ENCODE measurements around the gene GPHA2. TPM values are rescaled to one million over a fixed set of nuclear protein-coding genes. Genes with fewer than 3 reads are reported as not detected.

The GPHA2 gene
- total RNA-seq, 1 experiment from 2014 or later: not detected

GRCh38 chr11:64923151-64923661 lies 12.5 kb downstream of the GPHA2 start:
- peaks cover 5% of the 10 kb centered on the region for H3K27me3 ChIP-seq (ENCODE audit: control insufficient read depth, insufficient read depth, low read length)
- DNase-seq: peak; percentile 21
- H3K4me3 ChIP-seq (ENCODE audit: insufficient read depth, low read depth, low read length): no peak overlapping the region
- no peaks in the 10 kb centered on the region for H3K36me3 ChIP-seq (replicated peaks; ENCODE audit: control insufficient read depth, insufficient read depth, low read length)

GRCh38 chr11:64921384-64921783 lies 14.3 kb downstream of the GPHA2 start:
- H3K4me3 ChIP-seq (ENCODE audit: insufficient read depth, low read depth, low read length): no peak overlapping the region
- H3K36me3 ChIP-seq (replicated peaks; ENCODE audit: control insufficient read depth, insufficient read depth, low read length): no peaks in the 10 kb centered on the region
- H3K27me3 ChIP-seq (ENCODE audit: control insufficient read depth, insufficient read depth, low read length): peaks cover 5% of the 10 kb centered on the region
- no peak for DNase-seq

- Histone ChIP-seq H3K27me3 (ENCODE audit: control insufficient read depth, insufficient read depth, low read length) (peaks cover 3% of the 10 kb centered on the region), H3K4me3 (ENCODE audit: insufficient read depth, low read depth, low read length) (no peak overlapping the region), H3K36me3 (replicated peaks; ENCODE audit: control insufficient read depth, insufficient read depth, low read length) (no peaks in the 10 kb centered on the region)
- DNase-seq: no peak
Measured at GRCh38 chr11:64920124-64920523, 15.6 kb downstream of the GPHA2 start.

- Histone ChIP-seq H3K4me3 (ENCODE audit: insufficient read depth, low read depth, low read length) (no peak overlapping the region), H3K27me3 (ENCODE audit: control insufficient read depth, insufficient read depth, low read length) (no peaks in the 10 kb centered on the region), H3K36me3 (replicated peaks; ENCODE audit: control insufficient read depth, insufficient read depth, low read length) (no peaks in the 10 kb centered on the region)
- DNase-seq: no peak
Measured at GRCh38 chr11:64919627-64920026, 16.1 kb downstream of the GPHA2 start.

- H3K4me3 ChIP-seq (ENCODE audit: insufficient read depth, low read depth, low read length): peak overlapping the region; percentile 29; the same call in 1 of the 2 replicates
- peak; percentile 25 for DNase-seq
Measured at GRCh38 chr11:64918017-64918416, 17.7 kb downstream of the GPHA2 start.

GRCh38 chr11:64917663-64917995 lies 18.1 kb downstream of the GPHA2 start:
- no peaks in the 10 kb centered on the region for H3K27me3 ChIP-seq (ENCODE audit: control insufficient read depth, insufficient read depth, low read length)
- H3K36me3 ChIP-seq (replicated peaks; ENCODE audit: control insufficient read depth, insufficient read depth, low read length): no peaks in the 10 kb centered on the region
- DNase-seq: peak; percentile 42
- H3K4me3 ChIP-seq (ENCODE audit: insufficient read depth, low read depth, low read length): peak overlapping the region; percentile 29

More at GRCh38 chr11:64918017-64918416, 17.7 kb downstream of the GPHA2 start:
- Histone ChIP-seq H3K27me3 (ENCODE audit: control insufficient read depth, insufficient read depth, low read length) (no peaks in the 10 kb centered on the region), H3K36me3 (replicated peaks; ENCODE audit: control insufficient read depth, insufficient read depth, low read length) (no peaks in the 10 kb centered on the region)

- DNase-seq: peak; percentile 98
- Histone ChIP-seq H3K27me3 (ENCODE audit: control insufficient read depth, insufficient read depth, low read length) (no peaks in the 10 kb centered on the region), H3K4me3 (ENCODE audit: insufficient read depth, low read depth, low read length) (peak within 1 kb of the TSS; percentile 96), H3K36me3 (replicated peaks; ENCODE audit: control insufficient read depth, insufficient read depth, low read length) (peaks cover 1% of the 10 kb centered on the region; the same call in 1 of the 2 replicates)
Measured at GRCh38 chr11:64916775-64917662, 18.7 kb downstream of the GPHA2 start, which contains the start of gene ATG2A. ATG2A (minus strand) TSS chr11:64917209; CDS start chr11:64917135, 74 bp downstream.

- H3K4me3 ChIP-seq (ENCODE audit: insufficient read depth, low read depth, low read length): peak overlapping the region; percentile 96
- peak; percentile 91 for DNase-seq
- no peaks in the 10 kb centered on the region for H3K27me3 ChIP-seq (ENCODE audit: control insufficient read depth, insufficient read depth, low read length)
- H3K36me3 ChIP-seq (replicated peaks; ENCODE audit: control insufficient read depth, insufficient read depth, low read length): peaks cover 5% of the 10 kb centered on the region
Measured at GRCh38 chr11:64916040-64916774, 19.5 kb downstream of the GPHA2 start.

GRCh38 chr11:64915376-64915887 lies 20.3 kb downstream of the GPHA2 start:
- Histone ChIP-seq H3K4me3 (ENCODE audit: insufficient read depth, low read depth, low read length) (peak overlapping the region; percentile 96; the same call in 1 of the 2 replicates), H3K36me3 (replicated peaks; ENCODE audit: control insufficient read depth, insufficient read depth, low read length) (peaks cover 9% of the 10 kb centered on the region), H3K27me3 (ENCODE audit: control insufficient read depth, insufficient read depth, low read length) (no peaks in the 10 kb centered on the region)
- DNase-seq: peak; percentile 69

- DNase-seq: no peak
- Histone ChIP-seq H3K27me3 (ENCODE audit: control insufficient read depth, insufficient read depth, low read length) (no peaks in the 10 kb centered on the region), H3K4me3 (ENCODE audit: insufficient read depth, low read depth, low read length) (no peak overlapping the region), H3K36me3 (replicated peaks; ENCODE audit: control insufficient read depth, insufficient read depth, low read length) (peaks cover 9% of the 10 kb centered on the region)
Measured at GRCh38 chr11:64914123-64914522, 21.6 kb downstream of the GPHA2 start.

- no peaks in the 10 kb centered on the region for H3K27me3 ChIP-seq (ENCODE audit: control insufficient read depth, insufficient read depth, low read length)
- peaks cover 9% of the 10 kb centered on the region for H3K36me3 ChIP-seq (replicated peaks; ENCODE audit: control insufficient read depth, insufficient read depth, low read length)
- no peak overlapping the region for H3K4me3 ChIP-seq (ENCODE audit: insufficient read depth, low read depth, low read length)
- no peak for DNase-seq
Measured at GRCh38 chr11:64913171-64913727, 22.4 kb downstream of the GPHA2 start.

- Histone ChIP-seq H3K27me3 (ENCODE audit: control insufficient read depth, insufficient read depth, low read length) (no peaks in the 10 kb centered on the region), H3K4me3 (ENCODE audit: insufficient read depth, low read depth, low read length) (no peak overlapping the region), H3K36me3 (replicated peaks; ENCODE audit: control insufficient read depth, insufficient read depth, low read length) (peaks cover 10% of the 10 kb centered on the region)
- DNase-seq: no peak
Measured at GRCh38 chr11:64911689-64912088, 24.0 kb downstream of the GPHA2 start.

- no peak for DNase-seq
- peaks cover 12% of the 10 kb centered on the region for H3K36me3 ChIP-seq (replicated peaks; ENCODE audit: control insufficient read depth, insufficient read depth, low read length)
- no peaks in the 10 kb centered on the region for H3K27me3 ChIP-seq (ENCODE audit: control insufficient read depth, insufficient read depth, low read length)
- H3K4me3 ChIP-seq (ENCODE audit: insufficient read depth, low read depth, low read length): no peak overlapping the region
Measured at GRCh38 chr11:64911142-64911541, 24.6 kb downstream of the GPHA2 start.

GRCh38 chr11:64910451-64911093 lies 25.1 kb downstream of the GPHA2 start:
- peaks cover 12% of the 10 kb centered on the region for H3K36me3 ChIP-seq (replicated peaks; ENCODE audit: control insufficient read depth, insufficient read depth, low read length)
- H3K27me3 ChIP-seq (ENCODE audit: control insufficient read depth, insufficient read depth, low read length): no peaks in the 10 kb centered on the region
- DNase-seq: no peak
- no peak overlapping the region for H3K4me3 ChIP-seq (ENCODE audit: insufficient read depth, low read depth, low read length)

Measured in H7 (cell line).